Nephron (organoid): ENCODE results near the gene CTIF.

Source experiments
- H3K27ac Mint-ChIP-seq, 3 experiments: 2 replicates each; pipeline ENCODE4 v1.8.0; 2020; ENCODE audit warnings: mixed read lengths in 3 of 3, mild to moderate bottlenecking in 2 of 3, moderate library complexity in 1 of 3
- H3K27me3 Mint-ChIP-seq: 2 replicates; pipeline ENCODE4 v1.8.0; 2021; ENCODE audit warnings: low read depth, mild to moderate bottlenecking, moderate library complexity, mixed read lengths
- H3K36me3 Mint-ChIP-seq: 2 replicates; pipeline ENCODE4 v1.8.0; 2020; ENCODE audit warnings: low read depth, mixed read lengths
- H3K4me1 Mint-ChIP-seq: 2 replicates; pipeline ENCODE4 v1.8.0; 2020; ENCODE audit warnings: mixed read lengths
- H3K4me3 Mint-ChIP-seq, 3 experiments: 2 replicates each; pipeline ENCODE4 v1.8.0; 2020; ENCODE audit warnings: mild to moderate bottlenecking in 3 of 3, mixed read lengths in 3 of 3, moderate library complexity in 2 of 3
- H3K9me3 Mint-ChIP-seq: 2 replicates; pipeline ENCODE4 v1.8.0; 2020; ENCODE audit warnings: mixed read lengths
- CTCF ChIP-seq, 3 experiments: fragments of 200-600 bp; sonication (generic); IDR thresholded peaks; one replicate each; pipeline ENCODE4 v1.5.0; 2021; ENCODE audit warnings: antibody characterized with exemption in 3 of 3; ENCODE audit not compliant: unreplicated experiment in 3 of 3

Gene CTIF

GRCh38 chr18:48655508-48655907 lies 116.7 kb downstream of the CTIF start:
- H3K4me3 Mint-ChIP-seq, result no peak overlapping the region
- H3K4me1 Mint-ChIP-seq, result peaks cover under 1% of the 10 kb centered on the region
- TF ChIP-seq CTCF (IDR thresholded peaks at IDR 0.05; ENCODE audit: unreplicated experiment in 3 of 3), result no peak
- H3K36me3 Mint-ChIP-seq, result peaks cover under 1% of the 10 kb centered on the region
- no peaks in the 10 kb centered on the region for H3K27me3 Mint-ChIP-seq
- H3K27ac Mint-ChIP-seq, result no peak overlapping the region
- H3K9me3 Mint-ChIP-seq, result peaks cover 23% of the 10 kb centered on the region

GRCh38 chr18:48656176-48656575 lies 117.3 kb downstream of the CTIF start:
- H3K36me3 Mint-ChIP-seq, result no peaks in the 10 kb centered on the region
- peaks cover 8% of the 10 kb centered on the region for H3K4me1 Mint-ChIP-seq
- no peak overlapping the region for H3K27ac Mint-ChIP-seq
- H3K27me3 Mint-ChIP-seq, result no peaks in the 10 kb centered on the region
- peaks cover 20% of the 10 kb centered on the region for H3K9me3 Mint-ChIP-seq
- TF ChIP-seq CTCF (IDR thresholded peaks at IDR 0.05; ENCODE audit: unreplicated experiment in 3 of 3), result no peak
- H3K4me3 Mint-ChIP-seq, result no peak overlapping the region

- no peak overlapping the region for H3K4me3 Mint-ChIP-seq
- no peak overlapping the region for H3K27ac Mint-ChIP-seq
- TF ChIP-seq CTCF (IDR thresholded peaks at IDR 0.05; ENCODE audit: unreplicated experiment in 3 of 3), result no peak
Observed at GRCh38 chr18:48656582-48656981, 117.8 kb downstream of the CTIF start.

GRCh38 chr18:48657447-48658120 lies 118.8 kb downstream of the CTIF start:
- peaks cover 10% of the 10 kb centered on the region for H3K9me3 Mint-ChIP-seq
- peaks cover 21% of the 10 kb centered on the region for H3K4me1 Mint-ChIP-seq

More at GRCh38 chr18:48656582-48656981, 117.8 kb downstream of the CTIF start:
- Mint-ChIP-seq H3K27me3 (no peaks in the 10 kb centered on the region), H3K36me3 (no peaks in the 10 kb centered on the region), H3K4me1 (peaks cover 11% of the 10 kb centered on the region), H3K9me3 (peaks cover 16% of the 10 kb centered on the region)

GRCh38 chr18:48658721-48659120 lies 119.9 kb downstream of the CTIF start:
- peaks cover 26% of the 10 kb centered on the region for H3K4me1 Mint-ChIP-seq
- H3K4me3 Mint-ChIP-seq, result no peak overlapping the region
- no peaks in the 10 kb centered on the region for H3K36me3 Mint-ChIP-seq
- peaks cover 4% of the 10 kb centered on the region for H3K9me3 Mint-ChIP-seq
- no peaks in the 10 kb centered on the region for H3K27me3 Mint-ChIP-seq
- TF ChIP-seq CTCF (IDR thresholded peaks at IDR 0.05; ENCODE audit: unreplicated experiment in 3 of 3), result no peak
- H3K27ac Mint-ChIP-seq, result no peak overlapping the region

More at GRCh38 chr18:48657447-48658120, 118.8 kb downstream of the CTIF start:
- no peaks in the 10 kb centered on the region for H3K27me3 Mint-ChIP-seq
- no peak overlapping the region for H3K27ac Mint-ChIP-seq
- no peaks in the 10 kb centered on the region for H3K36me3 Mint-ChIP-seq
- no peak overlapping the region for H3K4me3 Mint-ChIP-seq
- no peak for TF ChIP-seq CTCF (IDR thresholded peaks at IDR 0.05; ENCODE audit: unreplicated experiment in 3 of 3)
